Right lung (tissue), 10 donors: ENCODE measurements around the gene CDIP1. TPM values are rescaled to one million over a fixed set of nuclear protein-coding genes. Genes with fewer than 3 reads are reported as not detected.
"Not testable (repeated sequence)": the region's sequence is repeated elsewhere in the genome, so short reads cannot be mapped to it uniquely, and the experiment has no call there.

ENCODE experiments used
- DNase-seq, 2 donors: peaks; one replicate each; pipeline ENCODE4 v3.0.0-alpha.2; 2013
- long read RNA-seq, 8 donors: transcript quantifications; one replicate each; lab custom pipeline, GENCODE V29; 2026
- polyA plus RNA-seq, 5 donors: library from polyadenylated mRNA; unstranded; fragments of 120-200 nt; gene quantifications; one replicate each; pipeline versions ENCODE4 v1.2.1 to v1.2.3, GENCODE V29; 2013; ENCODE audit warnings: inconsistent platforms in 1 of 5, low replicate concordance in 1 of 5; ENCODE audit not compliant: insufficient read length in 5 of 5, insufficient read depth in 1 of 5

Gene CDIP1
- 10 to 100 TPM; 17.1 to 29.3 (median 19.1) TPM for polyA plus RNA-seq
- long read RNA-seq, donor 1, partial matches to known transcripts: 0 of 5 reads
- long read RNA-seq, donor 1, other reads (novel, unspliced or antisense): 0 of 5 reads
- long read RNA-seq, donor 2, transcript CDIP1-205 (6 exons, 2,774 nt): major isoform, 5 of 8 reads
- long read RNA-seq, donor 2, partial matches to known transcripts: 0 of 8 reads
- long read RNA-seq, donor 2, other reads (novel, unspliced or antisense): 0 of 8 reads
- long read RNA-seq, donor 3, partial matches to known transcripts: 15 of 20 reads
- long read RNA-seq, donor 3, other reads (novel, unspliced or antisense): 0 of 20 reads
- long read RNA-seq, donor 4, partial matches to known transcripts: 0 of 1 reads
- long read RNA-seq, donor 4, other reads (novel, unspliced or antisense): 0 of 1 reads
- long read RNA-seq, donor 5, partial matches to known transcripts: 0 of 5 reads
- long read RNA-seq, donor 5, other reads (novel, unspliced or antisense): 0 of 5 reads
- long read RNA-seq, donor 6, transcript CDIP1-209 (6 exons, 2,062 nt): major isoform, 7 of 8 reads
- long read RNA-seq, donor 6, partial matches to known transcripts: 0 of 8 reads
- long read RNA-seq, donor 6, other reads (novel, unspliced or antisense): 0 of 8 reads
- long read RNA-seq, donor 7, partial matches to known transcripts: 5 of 29 reads
- long read RNA-seq, donor 7, other reads (novel, unspliced or antisense): 16 of 29 reads
- long read RNA-seq, donor 8, partial matches to known transcripts: 0 of 1 reads
- long read RNA-seq, donor 8, other reads (novel, unspliced or antisense): 0 of 1 reads

GRCh38 chr16:4538350-4539235 lies at the start of gene CDIP1:
Gene CDIP1 (minus strand): TSS chr16:4538773. CDS start chr16:4514130, 24,643 bp downstream.
- peak; percentile 93 to 95 for DNase-seq

DNA sequence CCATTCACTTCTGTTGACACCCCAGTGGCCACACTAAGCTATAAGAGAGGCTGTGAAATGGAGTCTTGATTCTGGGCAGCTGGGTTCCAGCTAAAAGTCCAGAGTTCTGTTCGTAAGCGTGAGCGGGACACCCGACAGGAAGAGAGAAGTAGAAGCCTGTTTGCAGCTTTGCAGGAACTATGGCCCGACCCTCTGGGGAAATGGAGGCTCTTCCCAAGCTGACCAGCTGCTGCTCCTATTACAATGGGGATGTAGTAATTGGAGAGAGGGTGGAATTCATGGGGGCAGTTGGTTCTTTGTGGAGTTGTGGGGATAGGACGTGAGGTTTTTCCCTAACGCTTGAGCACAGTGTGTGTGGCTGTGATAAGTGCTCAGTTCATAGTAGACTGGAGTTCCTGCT lies 47.7 kb upstream of the CDIP1 start:
- DNase-seq: no peak

DNA sequence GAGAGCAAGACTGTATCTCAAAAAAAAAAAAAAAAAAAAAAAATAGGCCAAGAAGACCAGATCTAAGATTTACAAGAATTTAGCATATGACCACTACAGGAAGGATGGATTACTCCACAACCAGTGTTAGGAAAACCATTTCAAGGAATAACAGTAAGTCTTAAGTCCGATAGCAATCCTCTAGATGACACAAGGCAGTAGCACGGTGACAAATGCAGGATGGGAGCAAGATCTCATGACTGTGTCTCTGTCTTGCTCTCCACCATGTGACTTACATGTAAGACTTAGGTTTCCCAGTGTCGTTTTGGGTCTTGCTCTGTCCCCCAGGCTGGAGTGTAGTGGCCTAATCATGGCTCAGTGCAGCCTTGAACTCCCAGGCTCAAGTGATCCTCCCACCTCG lies 45.3 kb upstream of the CDIP1 start:
- no peak for DNase-seq

DNA sequence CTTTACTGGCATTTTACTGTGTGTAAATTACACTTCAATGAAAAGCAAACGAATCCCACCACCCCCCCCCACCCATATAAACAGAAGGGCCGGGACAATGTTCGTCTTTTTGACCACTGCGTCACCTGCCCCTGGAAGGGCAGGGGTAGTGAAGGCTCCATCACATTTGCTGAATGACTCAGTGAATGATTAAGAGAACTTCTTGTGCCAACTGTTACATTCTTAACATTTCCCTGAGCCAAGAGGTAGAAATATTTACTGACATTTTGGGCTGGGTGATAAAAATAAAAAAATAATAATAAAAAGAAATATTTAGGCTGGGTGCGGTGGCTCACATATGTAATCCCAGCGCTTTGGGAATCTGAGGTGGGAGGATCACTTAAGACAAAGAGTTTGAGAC lies 41.7 kb upstream of the CDIP1 start:
- DNase-seq: no peak

DNA sequence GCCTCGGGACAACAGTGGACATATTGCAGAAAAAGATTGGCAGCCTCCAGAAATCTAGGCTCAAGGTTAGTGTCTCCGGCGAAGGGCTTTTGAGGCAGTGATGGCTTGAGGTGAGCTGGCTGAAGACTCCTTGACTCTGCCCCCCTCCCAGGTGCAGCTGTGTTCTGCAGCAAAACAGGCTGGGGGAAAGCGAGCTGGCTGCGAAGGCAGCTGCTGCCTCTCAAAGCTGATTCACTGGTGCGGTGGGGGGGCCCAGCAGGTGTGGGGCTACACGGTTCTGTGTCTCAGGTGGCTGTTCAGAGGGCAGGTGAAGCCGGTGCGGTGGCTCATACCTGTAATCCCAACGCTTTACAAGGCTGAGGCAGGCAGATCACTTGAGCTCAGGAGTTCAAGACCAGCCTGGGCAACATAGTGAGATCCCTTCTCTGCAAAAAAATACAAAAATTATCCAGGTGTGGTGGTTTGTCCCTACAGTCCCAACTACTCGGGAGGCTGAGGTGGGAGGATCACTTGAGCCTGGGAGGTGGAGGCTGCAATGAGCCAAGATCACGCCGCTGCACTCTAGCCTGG lies 40.5 kb upstream of the CDIP1 start:
- DNase-seq: no peak

GRCh38 chr16:4576008-4576407 lies 37.4 kb upstream of the CDIP1 start:
- DNase-seq: no peak

DNA sequence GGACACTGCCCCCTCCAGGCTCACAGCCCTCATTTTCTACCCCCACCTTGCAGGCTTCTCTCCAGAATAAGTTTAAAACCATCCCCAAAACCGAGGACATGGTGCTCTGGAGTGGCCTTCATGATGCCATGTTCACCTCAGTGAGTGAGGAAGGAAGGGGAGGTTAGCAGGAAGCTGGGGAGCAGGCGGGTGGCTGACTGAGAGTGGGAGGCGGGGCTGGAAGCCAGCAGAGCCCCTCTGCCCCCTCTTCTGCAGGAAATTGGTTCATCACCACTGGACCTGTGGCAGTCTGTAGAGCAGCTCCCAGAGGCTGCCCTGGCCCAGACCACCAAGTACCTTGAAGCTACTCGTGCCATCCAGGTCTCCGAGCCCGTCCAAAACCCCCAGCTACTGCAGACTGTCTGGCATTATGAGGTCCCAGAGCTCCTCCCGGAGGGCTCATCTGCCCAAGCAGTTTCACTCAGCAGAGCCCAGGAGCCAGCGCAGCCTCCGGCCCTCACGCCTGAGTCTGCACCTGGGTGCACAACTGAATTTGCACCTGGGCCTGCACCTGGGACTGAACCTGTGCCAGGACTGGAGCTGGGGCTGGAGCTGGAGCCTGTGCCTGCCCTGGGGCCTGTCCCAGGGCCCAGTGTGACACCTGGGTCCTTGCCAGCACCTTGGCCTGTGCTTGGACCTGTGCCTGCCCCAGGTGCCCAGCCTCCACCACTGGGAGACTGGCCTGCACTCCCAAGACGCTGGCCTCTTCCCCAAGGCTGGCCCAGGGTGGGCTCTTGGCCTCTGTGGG lies 36.5 kb upstream of the CDIP1 start:
- no peak for DNase-seq

DNA sequence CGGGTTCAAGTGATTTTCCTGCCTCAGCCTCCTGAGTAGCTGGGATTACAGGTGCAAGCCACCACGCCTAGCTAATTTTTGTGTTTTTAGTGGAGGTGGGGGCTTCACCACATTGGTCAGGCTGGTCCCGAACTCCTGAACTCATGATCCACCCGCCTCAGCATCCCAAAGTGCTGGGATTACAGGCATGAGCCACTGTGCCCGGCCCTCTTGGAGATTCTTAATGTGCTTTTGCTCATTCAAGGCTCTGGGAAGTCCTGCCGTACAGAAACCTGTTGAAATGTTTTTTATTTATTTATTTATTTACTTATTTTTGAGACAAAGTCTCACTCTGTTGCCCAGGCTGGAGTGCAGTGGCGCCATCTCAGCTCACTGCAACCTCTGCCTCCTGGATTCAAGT lies 35.4 kb upstream of the CDIP1 start:
- DNase-seq: not testable (repeated sequence)

DNA sequence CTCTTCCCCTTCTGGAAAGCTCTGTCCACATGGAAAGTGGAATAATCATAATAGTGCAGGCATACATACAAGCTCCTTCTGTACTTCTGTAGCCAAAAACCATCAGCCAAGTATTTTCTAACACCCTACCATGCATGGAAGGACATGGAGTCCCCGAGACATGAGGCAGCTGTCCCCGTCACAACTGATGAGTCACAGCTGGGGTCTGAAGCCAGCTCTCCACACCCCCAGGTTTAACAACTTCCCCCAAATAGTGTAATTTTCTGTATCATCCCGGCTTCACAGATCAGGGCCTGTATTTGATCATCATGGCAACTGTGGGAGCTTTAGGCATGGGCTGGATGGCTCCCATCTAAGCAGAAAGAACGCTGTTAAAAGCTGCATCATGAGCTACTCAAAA lies 34.1 kb upstream of the CDIP1 start:
- peak; percentile 88 to 92 for DNase-seq

GRCh38 chr16:4570688-4571321 lies 32.2 kb upstream of the CDIP1 start:
- no peak for DNase-seq

DNA sequence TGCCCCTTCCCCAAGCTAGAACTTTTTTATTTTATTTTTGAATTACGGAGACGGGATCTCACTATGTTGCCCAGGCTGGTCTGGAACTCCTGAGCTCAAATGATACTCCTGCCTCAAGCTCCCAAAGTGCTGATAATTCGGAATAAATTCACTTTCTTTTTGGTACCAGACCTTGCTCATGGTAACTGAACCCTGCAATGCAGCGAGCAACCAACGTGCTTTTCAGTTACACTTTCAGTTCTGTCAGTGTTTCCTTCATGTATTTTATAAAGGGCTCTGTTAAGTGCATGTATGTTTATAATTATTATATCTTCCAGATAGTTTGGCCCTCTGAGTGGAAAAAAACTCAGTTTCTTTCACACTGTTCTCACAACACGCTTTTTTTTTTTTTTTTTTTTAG lies 31.5 kb upstream of the CDIP1 start:
- no peak for DNase-seq

- no peak for DNase-seq
These were observed 27.6 kb upstream of the CDIP1 start for GRCh38 chr16:4566144-4566543.

DNA sequence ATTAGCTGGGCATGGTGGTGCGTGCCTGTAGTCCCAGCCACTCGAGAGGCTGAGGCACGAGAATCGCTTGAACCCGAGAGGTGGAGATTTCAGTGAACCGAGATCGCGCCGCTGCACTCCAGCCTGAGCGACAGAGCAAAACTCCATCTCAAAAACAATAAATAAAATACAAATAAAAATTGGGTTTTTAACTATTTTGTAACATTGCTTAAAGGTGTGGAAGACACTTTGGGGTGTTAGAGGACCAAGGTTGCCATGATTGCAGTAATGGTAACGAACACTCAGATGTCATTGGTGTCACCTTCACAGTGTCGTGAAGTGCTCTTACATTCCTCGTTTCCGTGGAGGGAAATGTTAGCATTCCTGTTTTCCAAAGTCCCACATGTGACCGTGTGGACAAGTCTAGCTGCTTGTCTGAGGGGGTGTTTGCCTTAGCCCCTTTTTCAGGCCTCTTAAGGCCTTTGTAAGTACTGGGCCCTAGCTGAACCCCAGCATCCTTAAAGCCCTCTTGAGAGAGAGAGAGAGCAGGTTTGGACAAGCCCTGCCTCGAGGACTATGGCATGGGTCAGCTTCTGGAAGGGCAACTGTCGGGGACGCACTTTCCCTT lies 26.2 kb upstream of the CDIP1 start:
- DNase-seq: peak; percentile 28 to 29

GRCh38 chr16:4561596-4561995 lies 23.0 kb upstream of the CDIP1 start:
- no peak for DNase-seq

DNA sequence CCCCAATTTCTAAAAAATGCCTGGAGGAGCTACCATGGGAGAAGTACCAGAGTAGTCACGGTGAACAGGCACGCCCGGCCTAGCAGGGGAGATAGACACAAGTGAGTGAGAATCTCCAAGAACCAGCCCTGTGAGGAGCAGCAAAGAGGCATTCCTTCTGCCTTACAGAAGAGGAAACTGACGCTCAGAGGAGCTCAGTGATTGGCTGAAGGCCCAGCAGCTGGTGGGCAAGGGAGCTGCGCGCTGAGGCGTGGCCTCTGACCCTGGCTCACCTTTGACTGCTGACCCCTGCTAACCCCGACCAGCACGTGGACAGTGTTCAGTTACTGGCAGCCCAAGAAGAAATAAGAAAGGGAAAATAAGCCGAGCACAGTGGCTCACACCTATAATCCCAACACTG lies 19.4 kb upstream of the CDIP1 start:
- DNase-seq: no peak

DNA sequence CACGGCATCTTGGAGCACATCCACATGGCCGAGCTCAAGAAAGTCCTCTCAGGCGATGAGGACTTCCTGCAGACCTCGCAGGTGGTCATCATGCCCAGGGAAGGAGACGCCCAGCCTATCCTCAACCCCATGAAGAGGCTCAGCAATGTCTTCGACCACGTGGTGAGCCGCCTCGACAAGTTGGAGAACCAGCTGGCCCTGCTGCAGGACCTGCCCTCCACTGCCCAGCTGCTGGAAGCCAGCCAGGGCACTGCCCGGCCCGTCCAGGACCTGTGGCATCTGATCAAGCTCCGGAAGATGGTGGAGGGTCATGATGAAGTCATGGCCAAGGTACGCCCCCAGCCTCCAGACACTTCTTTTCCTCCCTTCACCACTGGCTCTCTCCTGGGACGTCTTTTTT lies 18.0 kb upstream of the CDIP1 start:
- no peak for DNase-seq

GRCh38 chr16:4556112-4556511 lies 17.5 kb upstream of the CDIP1 start, which contains the start of gene C16orf96:
Gene C16orf96 (plus strand): TSS chr16:4556340. CDS start chr16:4556490, 150 bp downstream.
- DNase-seq: no peak

DNA sequence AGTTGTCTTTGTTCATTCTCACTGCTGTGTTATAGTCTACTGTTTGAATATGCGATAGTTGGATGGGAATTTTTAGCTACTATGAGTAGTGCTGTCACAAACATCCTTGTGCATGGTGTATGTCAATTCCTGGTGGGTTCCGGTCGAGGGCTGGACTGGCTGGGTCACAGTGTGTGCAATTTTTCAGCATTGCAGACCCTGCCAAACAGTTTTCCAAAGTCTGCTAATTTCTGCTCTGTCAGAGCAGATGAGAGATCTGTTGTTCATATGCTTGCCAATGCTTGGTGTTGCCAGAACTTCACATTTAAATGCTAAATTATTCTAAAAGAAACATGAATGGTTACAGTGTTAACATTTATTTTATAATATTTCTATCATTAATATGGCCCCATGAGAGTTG lies 14.0 kb upstream of the CDIP1 start:
- peak; percentile 50 to 54 for DNase-seq

GRCh38 chr16:4550591-4550990 lies 12.0 kb upstream of the CDIP1 start:
- no peak for DNase-seq

- no peak for DNase-seq
These were observed 9.6 kb upstream of the CDIP1 start for GRCh38 chr16:4548124-4548523.
